Measurements from ENCODE around the gene NOXO1. TPM values are rescaled to one million over a fixed set of nuclear protein-coding genes. Genes with fewer than 3 reads are reported as not detected.

Gene NOXO1
- total RNA-seq, 1 experiment from 2014 or later = 1.7 TPM

DNA sequence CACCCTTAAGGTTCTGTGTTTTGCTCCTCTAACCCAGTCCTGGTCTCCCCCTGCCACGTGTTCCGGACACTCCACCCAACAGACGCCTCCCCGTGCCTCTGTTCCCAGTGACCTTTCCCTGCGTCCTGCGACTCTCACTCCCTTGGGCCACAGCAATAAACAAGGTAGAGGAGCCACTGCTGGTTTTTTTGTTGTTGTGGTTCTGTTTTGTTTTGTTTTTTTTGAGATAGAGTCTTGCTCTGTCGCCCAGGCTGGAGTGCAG lies 34.6 kb upstream of the NOXO1 start:
- TF ChIP-seq CTCF (conservative IDR thresholded peaks at IDR 0.05) = no peak
- H3K56ac ChIP-seq (ENCODE audit: insufficient read length, low read depth, low read length) = no peak overlapping the region
- H3K9ac ChIP-seq (ENCODE audit: extremely low read depth, insufficient read length, low read length) = no peak overlapping the region

More for the DNA sequence above, 34.6 kb upstream of the NOXO1 start:
- Histone ChIP-seq H3K23ac (ENCODE audit: insufficient read length, low read depth, low read length) (no peak overlapping the region), H2BK15ac (ENCODE audit: low read depth, low read length) (no peak overlapping the region), H2AK5ac (ENCODE audit: insufficient read length, low read length) (no peak overlapping the region), H3K27me3 (ENCODE audit: insufficient read depth, low read length) (peaks cover 12% of the 10 kb centered on the region; the same call in 1 of the 2 replicates), H3K79me1 (ENCODE audit: insufficient read depth, low read depth, low read length, poor library complexity, severe bottlenecking) (no peaks in the 10 kb centered on the region), H2BK20ac (ENCODE audit: low read depth, low read length, poor library complexity, severe bottlenecking) (no peak overlapping the region), H3K14ac (ENCODE audit: insufficient read depth, low read length) (no peak overlapping the region), H3K4ac (ENCODE audit: low read depth, low read length) (no peak overlapping the region), H3K18ac (ENCODE audit: insufficient read length, low read depth, low read length) (no peak overlapping the region), H4K91ac (ENCODE audit: insufficient read length, low read depth, low read length) (no peak overlapping the region), H4K20me1 (ENCODE audit: control insufficient read depth, insufficient read depth, insufficient read length) (no peaks in the 10 kb centered on the region), H2AFZ (ENCODE audit: low read length) (no peak overlapping the region), H3K4me1 (ENCODE audit: insufficient read depth, low read length) (no peaks in the 10 kb centered on the region), H3K79me2 (ENCODE audit: insufficient read depth, low read length) (no peaks in the 10 kb centered on the region), H3K4me2 (ENCODE audit: insufficient read depth, insufficient read length, low read length) (no peak overlapping the region), H3K9me3 (ENCODE audit: control insufficient read depth, low read depth, low read length) (no peaks in the 10 kb centered on the region), H4K8ac (replicated peaks; ENCODE audit: insufficient read length, low read depth, low read length) (no peak overlapping the region), H2BK5ac (ENCODE audit: insufficient read length, low read length) (no peak overlapping the region), H4K5ac (ENCODE audit: insufficient read length, low read depth, low read length) (no peak overlapping the region), H2BK12ac (ENCODE audit: insufficient read length, low read depth, low read length) (no peak overlapping the region), H3K23me2 (ENCODE audit: insufficient read length, low read depth, low read length, poor library complexity, severe bottlenecking) (peaks cover 9% of the 10 kb centered on the region), H3K27ac (ENCODE audit: insufficient read length, low read depth, low read length) (no peak overlapping the region), H2BK120ac (ENCODE audit: low read depth, low read length, poor library complexity, severe bottlenecking) (no peak overlapping the region), H3T11ph (ENCODE audit: low read length) (no peak overlapping the region)
- H3K4me3 Mint-ChIP-seq = no peak overlapping the region
- peaks cover 0 to 2% (median 0%) of the 10 kb centered on the region in 3 experiments; a peak in 1 of 7 replicates for H3K36me3 Mint-ChIP-seq (ENCODE audit: insufficient read depth in 1 of 3, low read depth in 3 of 3)
- no CpG with 5 or more reads among the region's 7 CpGs for WGBS (ENCODE audit: extremely low coverage, insufficient read length, low lambda C conversion rate)
- H3K4me1 Mint-ChIP-seq = peaks cover 2% of the 10 kb centered on the region in 2 experiments; a peak in 1 of 4 replicates
- H3K9me3 Mint-ChIP-seq = no peaks in the 10 kb centered on the region
- no peak for DNase-seq
- no peak overlapping the region for H3K27ac Mint-ChIP-seq
- H3K27me3 Mint-ChIP-seq (ENCODE audit: low read depth) = peaks cover 46% of the 10 kb centered on the region

All from H9 (cell line).